CD4-positive, alpha-beta T cell treated with Interleukin-1 beta for 1 hour (primary cell): ENCODE measurements around the gene MEIKIN.
A peak's percentile ranks its signal among the peaks of the same experiment; 100 is the strongest.

ENCODE experiments used
- DNase-seq, 2 donors: peaks; one replicate each; pipeline ENCODE4 v3.0.0-alpha.2; 2020 to 2022

MEIKIN gene

DNA sequence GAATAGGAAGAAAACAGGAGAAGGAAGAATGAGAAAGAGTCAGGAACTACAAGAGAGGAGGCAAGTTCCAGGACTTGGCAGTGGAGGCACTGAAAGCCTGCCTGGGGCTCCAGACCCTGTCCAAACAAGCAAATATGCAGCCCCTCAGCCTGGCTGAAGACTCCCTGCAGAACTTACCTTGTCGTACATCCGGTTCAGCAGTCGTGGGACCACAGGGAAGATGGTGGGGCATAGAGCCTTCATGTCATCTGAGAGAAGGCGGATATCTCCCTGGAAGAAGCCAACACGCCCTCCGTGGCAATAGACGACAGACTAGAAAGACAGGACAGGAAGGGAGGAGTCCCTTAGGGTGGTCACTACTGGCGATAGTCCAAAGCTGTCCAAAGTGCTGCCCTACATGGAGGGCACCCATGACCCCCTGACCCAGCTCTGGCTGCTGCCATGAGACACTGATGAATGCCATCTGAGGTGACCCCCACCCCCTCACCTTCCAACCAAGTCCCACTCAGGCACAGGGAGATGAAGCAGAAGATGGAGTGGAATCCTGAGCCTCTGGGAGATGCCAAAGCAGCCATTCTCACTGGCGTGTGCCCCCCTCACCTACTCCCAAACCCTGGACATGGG is 27.7 kb upstream of the MEIKIN start:
- no peak for DNase-seq

GRCh38 chr5:131968396-131968954 is 23.0 kb upstream of the MEIKIN start:
- DNase-seq, result no peak

DNA sequence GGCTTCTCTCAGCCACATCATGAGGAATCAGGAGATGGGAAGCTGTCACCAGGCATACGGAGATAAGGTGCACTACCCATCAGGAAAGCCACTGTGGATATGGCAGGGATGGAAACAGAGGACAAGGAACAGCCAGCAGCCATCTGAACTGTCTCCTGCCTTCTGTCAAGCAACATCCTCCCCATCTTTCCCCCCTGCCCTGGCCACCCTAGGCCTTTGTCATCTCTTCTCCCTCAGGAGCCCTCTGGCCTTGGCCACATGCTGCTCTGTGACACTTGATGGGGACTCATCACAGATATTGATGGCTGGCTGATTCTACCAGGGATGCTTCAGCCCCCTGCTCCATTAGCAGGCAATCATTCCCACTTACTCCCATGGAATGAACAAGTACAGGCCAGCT is 21.1 kb upstream of the MEIKIN start:
- DNase-seq, result no peak

- no peak for DNase-seq
Observed at GRCh38 chr5:131965826-131966415, 20.5 kb upstream of the MEIKIN start.

DNA sequence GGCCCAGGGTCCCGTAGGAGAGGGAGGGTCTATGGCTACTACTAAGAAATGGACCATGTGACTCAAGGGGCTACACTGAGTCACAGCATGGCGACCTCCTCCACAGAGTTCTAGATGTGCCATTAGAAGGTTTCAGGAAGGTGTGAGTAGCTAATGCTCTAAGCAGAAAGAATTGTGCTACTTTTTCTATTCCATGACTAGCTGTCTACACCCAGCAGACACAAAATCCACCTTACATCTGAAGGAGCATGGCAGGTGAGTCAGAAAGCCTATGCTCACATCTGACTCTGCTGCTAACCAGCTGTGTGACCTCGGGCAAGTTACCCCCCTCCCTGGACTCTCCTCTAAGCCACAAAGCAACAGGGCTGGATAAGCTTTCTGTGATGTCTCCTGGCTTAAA is 14.4 kb upstream of the MEIKIN start:
- no peak for DNase-seq

DNA sequence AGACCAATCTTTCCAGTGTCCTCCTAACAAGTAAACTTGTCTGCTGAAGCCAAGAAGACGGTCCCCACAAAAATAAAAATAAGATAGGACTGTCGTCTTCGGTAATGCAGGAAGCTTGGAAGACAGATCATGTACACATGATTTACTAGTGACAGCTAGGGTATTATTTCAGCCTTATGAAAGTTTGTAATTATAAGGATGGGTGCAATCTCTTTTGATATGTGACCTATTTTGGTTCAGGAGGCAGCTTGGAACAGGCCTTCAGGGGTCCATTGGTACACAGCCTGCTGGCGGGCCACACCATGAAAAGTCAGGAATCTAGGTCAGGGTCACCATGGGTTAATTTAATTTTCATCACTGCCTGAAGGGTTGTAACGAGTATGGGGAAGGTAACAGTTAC is 13.7 kb upstream of the MEIKIN start:
- DNase-seq, result no peak

GRCh38 chr5:131957721-131958441 is 12.4 kb upstream of the MEIKIN start:
- no peak for DNase-seq

DNA sequence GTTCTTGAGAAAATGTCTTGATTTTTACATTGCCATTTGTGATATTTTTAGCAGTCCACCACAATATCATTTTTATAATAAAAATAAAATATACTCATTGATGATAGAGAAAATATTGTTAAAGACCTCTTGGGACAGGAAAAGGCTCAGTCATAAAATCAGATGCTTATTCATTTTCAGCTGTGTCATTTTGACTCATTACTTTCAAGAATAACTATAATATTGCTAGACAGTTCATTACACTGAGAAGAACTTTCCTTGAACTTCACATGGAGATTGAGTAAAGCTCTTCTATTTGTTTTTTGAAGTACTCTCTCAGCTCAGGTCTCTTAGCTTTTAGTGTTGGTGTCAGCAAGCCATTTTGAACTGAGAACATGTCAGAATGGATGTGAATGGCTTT is 8.5 kb upstream of the MEIKIN start:
- DNase-seq, result no peak

GRCh38 chr5:131952301-131952857 is 6.9 kb upstream of the MEIKIN start:
- DNase-seq, result no peak

DNA sequence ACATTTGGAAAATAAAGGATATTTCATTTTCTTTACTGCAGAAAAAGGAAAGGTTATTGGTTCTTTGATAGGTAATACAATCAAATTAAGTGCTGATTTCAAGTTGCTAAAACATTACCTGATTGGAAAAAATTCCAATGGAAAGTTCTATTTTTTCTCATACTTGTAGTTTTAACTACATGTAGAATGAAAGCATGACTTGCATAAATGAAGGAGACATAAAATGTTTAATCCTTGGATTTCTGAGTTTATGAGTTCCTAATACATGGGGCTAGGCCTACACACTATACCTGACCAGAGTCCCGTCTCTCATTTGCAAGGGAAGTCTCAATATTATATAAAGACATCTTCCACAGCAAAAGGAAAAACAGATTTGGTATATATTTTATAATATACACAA is 5.2 kb upstream of the MEIKIN start:
- no peak for DNase-seq

- no peak for DNase-seq
Observed at GRCh38 chr5:131947445-131947844, 2.0 kb upstream of the MEIKIN start.

GRCh38 chr5:131944702-131945550 is 537 bp downstream of the MEIKIN start:
- peak in 1 of 2 donors; percentile 21 for DNase-seq

- no peak for DNase-seq
Observed at GRCh38 chr5:131943916-131944315, 1.5 kb downstream of the MEIKIN start.

DNA sequence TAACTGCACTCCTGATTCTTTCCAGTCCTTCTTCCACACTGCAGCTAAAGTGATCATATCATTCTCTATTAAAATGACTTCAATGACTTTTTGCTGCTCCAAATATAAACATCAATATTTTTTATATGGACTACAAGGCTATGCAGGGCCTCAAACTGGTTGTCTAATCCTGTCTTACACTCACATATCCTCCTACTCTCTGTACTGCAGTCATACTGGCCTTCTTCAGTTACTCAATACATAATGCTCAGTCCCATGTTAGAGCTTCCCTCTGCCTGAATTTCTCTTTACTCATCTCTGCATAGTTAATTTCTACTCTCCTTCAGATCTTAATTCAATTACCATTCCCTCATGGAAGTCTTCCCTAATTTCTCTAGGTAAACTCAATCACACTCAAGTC is 3.4 kb downstream of the MEIKIN start:
- DNase-seq, result no peak

GRCh38 chr5:131939690-131940345 is 5.6 kb downstream of the MEIKIN start:
- no peak for DNase-seq

GRCh38 chr5:131932235-131932634 is 13.2 kb downstream of the MEIKIN start:
- no peak for DNase-seq

DNA sequence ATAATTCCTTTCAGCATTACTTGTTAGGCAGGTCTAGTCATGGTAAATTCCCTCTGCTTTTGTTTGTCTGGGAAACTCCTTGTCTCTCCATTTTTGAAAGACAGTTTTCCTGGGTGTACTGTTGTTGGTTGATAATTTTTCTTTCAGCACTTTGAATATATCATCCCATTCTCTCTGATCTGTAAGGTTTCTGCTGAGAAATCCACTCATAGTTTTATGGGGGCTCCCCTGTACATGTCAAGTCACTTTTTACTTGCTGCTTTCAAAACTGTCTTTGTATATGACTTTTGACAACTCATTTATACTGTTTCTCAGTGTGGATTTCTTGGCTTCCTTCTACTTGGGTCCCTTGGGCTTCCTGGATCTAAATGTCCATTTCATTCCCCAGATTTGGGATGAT is 16.5 kb downstream of the MEIKIN start:
- no peak for DNase-seq

- no peak for DNase-seq
Observed at GRCh38 chr5:131926168-131926567, 19.3 kb downstream of the MEIKIN start.

DNA sequence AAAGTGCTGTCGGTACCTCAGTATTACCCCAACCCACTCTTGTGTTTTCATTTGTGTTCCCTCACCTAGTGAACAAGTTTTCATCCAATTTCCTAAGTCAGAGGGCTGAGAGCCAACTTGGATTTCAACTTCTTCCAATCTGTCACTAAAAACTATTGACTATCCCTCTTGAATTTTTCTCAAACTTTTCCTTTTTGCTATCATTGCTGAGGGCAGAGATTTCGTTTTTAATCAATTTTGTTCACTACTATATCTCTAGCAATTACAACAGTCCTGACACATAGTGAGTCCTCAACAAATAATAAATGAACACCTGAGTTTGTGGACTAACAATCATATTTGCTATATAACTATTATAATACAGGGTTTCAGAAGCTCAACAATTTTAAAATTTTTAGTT is 29.0 kb downstream of the MEIKIN start:
- no peak for DNase-seq

DNA sequence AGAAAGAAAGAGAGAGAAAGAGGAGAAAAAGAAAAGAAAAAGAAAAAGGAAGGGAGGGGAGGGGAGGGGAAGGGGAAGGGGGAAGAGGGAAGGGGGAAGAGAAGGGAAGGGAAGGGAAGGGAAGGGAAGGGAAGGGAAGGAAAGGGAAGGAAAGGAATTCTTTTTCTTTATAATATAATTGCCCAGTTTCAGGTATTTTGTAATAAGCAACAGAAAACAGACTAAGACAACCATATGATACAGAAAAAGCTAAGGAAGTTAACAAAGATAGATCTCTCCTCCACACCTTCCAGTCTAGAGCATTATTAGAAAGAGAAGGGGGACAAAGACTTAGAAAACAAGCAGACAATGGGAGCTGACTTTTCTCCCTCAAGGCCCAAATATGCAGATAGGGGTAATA is 31.0 kb downstream of the MEIKIN start:
- no peak for DNase-seq

- DNase-seq, result no peak
Observed at GRCh38 chr5:131913603-131914002, 31.9 kb downstream of the MEIKIN start.

DNA sequence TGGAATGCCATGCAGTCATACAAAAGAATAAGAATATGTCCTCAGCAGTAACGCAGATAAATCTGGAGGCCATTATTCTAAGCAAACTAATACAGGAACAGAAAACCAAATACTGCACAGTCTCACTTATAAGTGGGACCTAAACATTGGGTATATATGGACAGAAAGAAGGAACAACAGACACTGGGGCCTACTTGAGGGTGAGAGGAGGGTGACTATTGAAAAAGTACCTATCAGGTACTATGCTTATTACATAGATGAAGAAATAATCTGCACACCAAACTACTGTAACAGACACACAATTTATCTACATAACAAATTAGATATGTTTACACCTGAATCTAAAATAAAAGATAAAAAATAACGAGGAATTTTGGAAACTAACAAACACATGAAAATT is 38.8 kb downstream of the MEIKIN start:
- DNase-seq, result no peak
